SU-DHL-6 (cell line): ENCODE results near the gene KLF16.
A peak's percentile ranks its signal among the peaks of the same experiment; 100 is the strongest.

ENCODE experiments used
- H2AFZ ChIP-seq: fragments of 200-600 bp; sonication (generic); 2 replicates; pipeline ENCODE4 v1.6.1; 2014; ENCODE audit warnings: low read depth, mild to moderate bottlenecking, moderate library complexity, mixed read lengths, antibody characterized with exemption, low read length; ENCODE audit not compliant: severe bottlenecking
- H3F3A ChIP-seq: fragments of 200-600 bp; shearing (Covaris generic); 2 replicates; pipeline ENCODE4 v1.6.0; 2016; ENCODE audit warnings: antibody characterized with exemption, mild to moderate bottlenecking; ENCODE audit not compliant: insufficient read depth
- H3K27ac ChIP-seq: fragments of 200-600 bp; sonication (generic); 2 replicates; pipeline ENCODE4 v1.5.1; 2016; ENCODE audit warnings: low read depth, mild to moderate bottlenecking, low read length, moderate library complexity, mixed read lengths
- H3K27me3 ChIP-seq: fragments of 200-600 bp; sonication (generic), shearing (Covaris generic); 2 replicates; pipeline ENCODE4 v1.6.0; 2014; ENCODE audit warnings: mild to moderate bottlenecking, low read length
- H3K36me3 ChIP-seq: fragments of 200-600 bp; sonication (generic); 2 replicates; pipeline ENCODE4 v1.6.1; 2014; ENCODE audit warnings: mild to moderate bottlenecking, low read length, mixed read lengths
- H3K4me2 ChIP-seq: fragments of 300-600, 200-600 bp; shearing (Covaris generic), sonication (generic); 2 replicates; pipeline ENCODE4 v1.6.0; 2014; ENCODE audit warnings: low read length, low read depth, mild to moderate bottlenecking; ENCODE audit not compliant: poor library complexity, severe bottlenecking
- H3K4me3 ChIP-seq: fragments of 200-600 bp; sonication (generic); 2 replicates; pipeline ENCODE4 v1.5.1; 2014; ENCODE audit warnings: antibody characterized with exemption, low read length, mild to moderate bottlenecking, mixed read lengths; ENCODE audit not compliant: insufficient read depth, poor library complexity, severe bottlenecking
- H3K79me2 ChIP-seq: fragments of 200-600 bp; sonication (generic); 2 replicates; pipeline ENCODE4 v1.6.1; 2014; ENCODE audit warnings: mild to moderate bottlenecking, low read length, moderate library complexity; ENCODE audit not compliant: insufficient read depth
- H3K9ac ChIP-seq: fragments of 200-600 bp; sonication (generic); 2 replicates; pipeline ENCODE4 v1.7.0; 2014; ENCODE audit warnings: mild to moderate bottlenecking, low read length
- H3K9me2 ChIP-seq: fragments of 200-600 bp; sonication (generic); replicated peaks from 2 replicates; pipeline ENCODE4 v1.6.1; 2014; ENCODE audit warnings: low read length; ENCODE audit not compliant: insufficient read depth
- H3K9me3 ChIP-seq: fragments of 200-600 bp; sonication (generic); 2 replicates; pipeline ENCODE4 v1.6.1; 2014; ENCODE audit warnings: low read length, mixed read lengths; ENCODE audit not compliant: insufficient read depth
- H4K20me1 ChIP-seq: fragments of 200-600 bp; sonication (generic); 2 replicates; pipeline ENCODE4 v1.6.1; 2014; ENCODE audit warnings: low read depth, mild to moderate bottlenecking, antibody characterized with exemption, low read length, moderate library complexity, mixed read lengths
- CTCF ChIP-seq: fragments of 200-600 bp; sonication (generic); IDR thresholded peaks from one replicate; pipeline ENCODE4 v1.5.1; 2017; ENCODE audit warnings: antibody characterized with exemption, mild to moderate bottlenecking, low read length, moderate library complexity; ENCODE audit not compliant: insufficient read depth, poor library complexity, severe bottlenecking
- EZH2phosphoT487 ChIP-seq: fragments of 200-600 bp; sonication (generic), shearing (Covaris generic); conservative IDR thresholded peaks from 2 replicates; pipeline ENCODE4 v1.6.1; 2018; ENCODE audit warnings: mild to moderate bottlenecking, antibody characterized with exemption, low read length, moderate library complexity, mixed read lengths

KLF16 gene

GRCh38 chr19:1901940-1902404, 38.6 kb upstream of the KLF16 start:
- Histone ChIP-seq H3K4me3 (no peak overlapping the region), H3F3A (peaks cover 20% of the 10 kb centered on the region), H3K9me2 (no peaks in the 10 kb centered on the region), H3K9ac (no peak overlapping the region), H3K4me2 (no peak overlapping the region), H3K36me3 (no peaks in the 10 kb centered on the region), H3K79me2 (peaks cover 9% of the 10 kb centered on the region), H4K20me1 (no peaks in the 10 kb centered on the region), H2AFZ (no peak overlapping the region), H3K9me3 (no peaks in the 10 kb centered on the region), H3K27me3 (no peaks in the 10 kb centered on the region), H3K27ac (no peak overlapping the region)
- TF ChIP-seq CTCF (no peak), EZH2phosphoT487 (no peak)

- no peaks in the 10 kb centered on the region for H3K27me3 ChIP-seq
- peaks cover 10% of the 10 kb centered on the region for H3F3A ChIP-seq
- H4K20me1 ChIP-seq: no peaks in the 10 kb centered on the region
- no peaks in the 10 kb centered on the region for H3K36me3 ChIP-seq
- H3K4me2 ChIP-seq: peak overlapping the region; percentile 54
- no peak overlapping the region for H3K4me3 ChIP-seq
- H3K9me3 ChIP-seq: no peaks in the 10 kb centered on the region
- H2AFZ ChIP-seq: no peak overlapping the region
- no peak overlapping the region for H3K9ac ChIP-seq
- TF ChIP-seq CTCF: no peak
- H3K9me2 ChIP-seq: no peaks in the 10 kb centered on the region
- H3K79me2 ChIP-seq: no peaks in the 10 kb centered on the region
- H3K27ac ChIP-seq: no peak overlapping the region
Measured at GRCh38 chr19:1896508-1896907, 33.1 kb upstream of the KLF16 start.

GRCh38 chr19:1893791-1894190, 30.4 kb upstream of the KLF16 start:
- peaks cover 6% of the 10 kb centered on the region for H3F3A ChIP-seq
- H3K9me2 ChIP-seq: no peaks in the 10 kb centered on the region
- no peak overlapping the region for H3K4me3 ChIP-seq
- no peak overlapping the region for H2AFZ ChIP-seq
- no peaks in the 10 kb centered on the region for H3K9me3 ChIP-seq
- H3K27ac ChIP-seq: no peak overlapping the region
- no peaks in the 10 kb centered on the region for H4K20me1 ChIP-seq
- no peaks in the 10 kb centered on the region for H3K79me2 ChIP-seq
- H3K36me3 ChIP-seq: no peaks in the 10 kb centered on the region
- TF ChIP-seq EZH2phosphoT487: no peak
- no peak for TF ChIP-seq CTCF
- H3K9ac ChIP-seq: no peak overlapping the region
- H3K27me3 ChIP-seq: no peaks in the 10 kb centered on the region
- H3K4me2 ChIP-seq: no peak overlapping the region
